Endodermal cell (in vitro differentiated cells): ENCODE results near the gene ATP6V1C2. TPM values are rescaled to one million over a fixed set of nuclear protein-coding genes. Genes with fewer than 3 reads are reported as not detected.

ENCODE experiments used
- DNase-seq: peaks from one replicate; pipeline ENCODE4 v3.0.0-alpha.2; 2017
- H3K27ac ChIP-seq: 2 replicates; pipeline ENCODE4 v1.5.1; 2013; ENCODE audit warnings: mild to moderate bottlenecking, low read depth, low read length, moderate library complexity
- H3K27me3 ChIP-seq: 2 replicates; pipeline ENCODE4 v1.6.1; 2013; ENCODE audit warnings: mild to moderate bottlenecking, low read length, moderate library complexity; ENCODE audit not compliant: insufficient read depth, control insufficient read depth, poor library complexity, severe bottlenecking
- H3K36me3 ChIP-seq: 2 replicates; pipeline ENCODE4 v1.7.0; 2013; ENCODE audit warnings: mild to moderate bottlenecking, low read length, moderate library complexity; ENCODE audit not compliant: control insufficient read depth, insufficient read depth
- H3K4me1 ChIP-seq: one replicate; pipeline ENCODE4 v1.7.0; 2013; ENCODE audit warnings: low read length; ENCODE audit not compliant: control insufficient read depth, insufficient read depth
- H3K4me3 ChIP-seq: 2 replicates; pipeline ENCODE4 v1.5.1; 2013; ENCODE audit warnings: mild to moderate bottlenecking, low read length, moderate library complexity
- H3K9ac ChIP-seq: 2 replicates; pipeline ENCODE4 v1.6.1; 2013; ENCODE audit warnings: mild to moderate bottlenecking, low read length, moderate library complexity; ENCODE audit not compliant: poor library complexity, severe bottlenecking; ENCODE audit errors: extremely low read depth
- H3K9me3 ChIP-seq: 2 replicates; pipeline ENCODE4 v1.6.1; 2013; ENCODE audit warnings: mild to moderate bottlenecking, low read length, moderate library complexity; ENCODE audit not compliant: control insufficient read depth
- H3K27ac Mint-ChIP-seq: 2 replicates; pipeline ENCODE4 v1.8.0; 2020; ENCODE audit warnings: mixed read lengths
- H3K27me3 Mint-ChIP-seq: 2 replicates; pipeline ENCODE4 v1.8.0; 2021; ENCODE audit warnings: mild to moderate bottlenecking, mixed read lengths; ENCODE audit not compliant: insufficient read depth
- H3K36me3 Mint-ChIP-seq: 2 replicates; pipeline ENCODE4 v1.8.0; 2020; ENCODE audit warnings: low read depth, mixed read lengths
- H3K4me1 Mint-ChIP-seq: 2 replicates; pipeline ENCODE4 v1.8.0; 2020; ENCODE audit warnings: mixed read lengths
- H3K4me3 Mint-ChIP-seq: 2 replicates; pipeline ENCODE4 v1.8.0; 2020; ENCODE audit warnings: mild to moderate bottlenecking, moderate library complexity, mixed read lengths
- H3K9me3 Mint-ChIP-seq: 2 replicates; pipeline ENCODE4 v1.8.0; 2020; ENCODE audit warnings: mild to moderate bottlenecking, mixed read lengths
- CTCF ChIP-seq: fragments of 200-600 bp; sonication (generic); conservative IDR thresholded peaks from 2 replicates; pipeline ENCODE4 v1.5.0; 2021; ENCODE audit warnings: antibody characterized with exemption, mild to moderate bottlenecking
- WGBS, 2 experiments: methylation state at CpG; one replicate each; pipeline versions ENCODE4 v1.1.5 to v1.1.7; 2013; ENCODE audit warnings: missing lambda C conversion rate in 2 of 2, mixed read lengths in 1 of 2; ENCODE audit not compliant: insufficient coverage in 1 of 2, insufficient read length in 1 of 2; 5-methylcytosine and 5-hydroxymethylcytosine counted together
- total RNA-seq, 2 donors: library from RNA; stranded (reverse); fragmentation: NEBNext Ultra II Directional in 1 of 2; extraction: Animal tissue kit (Norgen Biotek cat#: 25700) in 1 of 2; gene quantifications; 2 replicates in 1 of 2; 3 replicates in 1 of 2; pipeline ENCODE4 v1.2.1, GENCODE V29; 2021

The ATP6V1C2 gene
- total RNA-seq, 2 donors from 2014 or later: 0.26 to 0.73 TPM

GRCh38 chr2:10772868-10773215 is 51.4 kb downstream of the ATP6V1C2 start:
- TF ChIP-seq CTCF: no peak
- H3K27ac Mint-ChIP-seq: peak overlapping the region; percentile 23

GRCh38 chr2:10773821-10774341 is 52.5 kb downstream of the ATP6V1C2 start:
- Histone ChIP-seq H3K27ac (no peak overlapping the region), H3K4me3 (no peak overlapping the region), H3K27me3 (no peaks in the 10 kb centered on the region), H3K36me3 (peaks cover 10% of the 10 kb centered on the region), H3K9me3 (no peaks in the 10 kb centered on the region), H3K9ac (no peak overlapping the region), H3K4me1 (no peaks in the 10 kb centered on the region)
- Mint-ChIP-seq H3K27ac (no peak overlapping the region), H3K4me3 (no peak overlapping the region), H3K36me3 (peaks cover 5% of the 10 kb centered on the region), H3K9me3 (no peaks in the 10 kb centered on the region), H3K27me3 (no peaks in the 10 kb centered on the region), H3K4me1 (no peaks in the 10 kb centered on the region)
- 89 to 96% methylated on average over 4 to 8 of the region's 8 CpGs for WGBS, 2 experiments
- DNase-seq: peak; percentile 46
- TF ChIP-seq CTCF: no peak

More at GRCh38 chr2:10772868-10773215, 51.4 kb downstream of the ATP6V1C2 start:
- H3K4me3 ChIP-seq: no peak overlapping the region
- Mint-ChIP-seq H3K9me3 (no peaks in the 10 kb centered on the region), H3K4me1 (no peaks in the 10 kb centered on the region), H3K4me3 (no peak overlapping the region), H3K36me3 (peaks cover 1% of the 10 kb centered on the region), H3K27me3 (no peaks in the 10 kb centered on the region)
- WGBS, 2 experiments: 88 to 100% methylated on average over 3 to 13 of the region's 13 CpGs
- H3K27me3 ChIP-seq: no peaks in the 10 kb centered on the region
- no peak overlapping the region for H3K9ac ChIP-seq
- DNase-seq: no peak
- H3K4me1 ChIP-seq: no peaks in the 10 kb centered on the region
- H3K36me3 ChIP-seq: peaks cover 4% of the 10 kb centered on the region
- H3K27ac ChIP-seq: no peak overlapping the region
- no peaks in the 10 kb centered on the region for H3K9me3 ChIP-seq

- Histone ChIP-seq H3K9ac (no peak overlapping the region), H3K4me1 (no peaks in the 10 kb centered on the region), H3K27ac (peak overlapping the region; percentile 59), H3K27me3 (no peaks in the 10 kb centered on the region), H3K4me3 (no peak overlapping the region), H3K36me3 (peaks cover 11% of the 10 kb centered on the region), H3K9me3 (no peaks in the 10 kb centered on the region)
- DNase-seq: no peak
- Mint-ChIP-seq H3K27me3 (no peaks in the 10 kb centered on the region), H3K36me3 (peaks cover 5% of the 10 kb centered on the region), H3K27ac (no peak overlapping the region), H3K4me3 (no peak overlapping the region), H3K9me3 (no peaks in the 10 kb centered on the region), H3K4me1 (no peaks in the 10 kb centered on the region)
- TF ChIP-seq CTCF: no peak
- WGBS, 2 experiments: 83 to 89% methylated on average over 4 to 6 of the region's 6 CpGs
Measured at GRCh38 chr2:10774394-10774793, 53.0 kb downstream of the ATP6V1C2 start.
